ENCODE data around the gene SYNDIG1L.
A peak's percentile ranks its signal among the peaks of the same experiment; 100 is the strongest.

SYNDIG1L gene

DNA sequence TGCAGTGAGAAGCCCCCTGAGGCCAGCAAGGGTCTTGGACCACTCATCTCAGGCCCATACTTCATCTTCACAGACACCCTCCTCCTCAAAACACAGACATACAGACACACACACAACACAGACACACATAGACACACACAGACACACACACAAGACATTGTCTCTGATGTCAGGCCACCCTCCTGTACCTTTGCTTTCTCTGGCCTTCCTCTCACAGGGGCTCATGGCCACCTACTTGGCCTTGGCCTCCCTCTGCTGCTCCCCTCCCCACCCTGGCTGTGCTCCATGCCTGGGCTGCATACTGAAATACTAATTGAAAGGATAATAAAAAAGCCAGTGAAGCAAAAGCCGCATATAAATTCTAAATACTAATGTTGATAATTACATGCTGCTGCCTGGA, 1.6 kb upstream of the SYNDIG1L start:
- no peak for DNase-seq

DNA sequence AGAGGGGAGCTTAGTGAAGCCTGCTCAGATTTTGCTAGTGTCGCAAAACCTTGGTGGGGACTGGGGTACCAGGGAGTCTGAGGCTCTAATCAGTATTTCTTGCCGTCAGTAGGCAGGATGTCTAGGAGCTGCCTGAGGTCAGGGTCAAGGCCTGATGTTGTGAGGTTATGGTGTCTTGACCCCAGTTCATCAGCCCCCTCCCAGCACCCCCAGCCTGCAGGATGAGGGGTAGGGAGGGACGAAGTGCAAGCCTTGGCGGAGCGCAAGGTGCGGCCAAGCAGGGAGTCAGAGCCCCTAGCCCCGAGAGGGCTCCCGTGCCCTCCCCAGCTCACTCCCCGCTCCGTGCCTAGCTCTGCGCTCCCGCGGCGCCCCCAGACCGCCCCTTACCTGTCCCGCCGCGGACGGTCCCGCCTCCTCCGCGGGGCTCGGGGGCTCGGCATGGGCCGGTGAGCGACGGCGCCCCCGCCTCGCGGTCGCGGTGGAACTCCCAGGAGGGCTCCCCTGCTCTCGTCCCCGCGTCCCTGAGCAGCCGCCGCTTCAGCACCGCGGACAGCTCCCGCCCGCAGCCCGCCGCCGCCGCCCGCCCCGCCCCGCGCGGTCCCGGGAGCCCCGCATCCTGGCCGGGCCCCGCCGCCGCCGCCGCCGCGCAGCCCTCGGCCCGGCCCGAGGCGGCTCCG, 347 bp downstream of the SYNDIG1L start:
- no peak for DNase-seq

- DNase-seq = no peak
These were observed 1.4 kb downstream of the SYNDIG1L start for GRCh38 chr14:74424606-74425005.

DNA sequence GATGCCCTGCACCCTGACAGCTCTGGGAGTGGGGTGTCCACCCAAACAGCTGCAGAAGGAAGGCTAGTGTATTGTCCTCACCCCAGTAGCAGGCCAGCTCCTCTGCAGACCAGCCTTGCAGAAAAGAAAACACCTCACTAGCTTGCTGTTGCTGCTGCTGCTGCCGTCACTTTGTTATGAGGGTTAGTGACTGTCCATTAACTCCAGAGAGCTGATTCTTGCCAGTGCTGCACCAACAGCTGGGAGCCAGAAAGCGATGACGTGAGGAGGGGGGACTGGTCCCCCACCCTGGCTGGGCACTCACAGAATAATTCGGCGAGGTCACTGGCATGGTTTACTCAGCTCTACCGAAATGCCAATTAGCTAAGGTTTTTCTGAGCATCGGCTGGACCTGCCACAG, 2.8 kb downstream of the SYNDIG1L start:
- no peak for DNase-seq

- no peak for DNase-seq
These were observed 4.0 kb downstream of the SYNDIG1L start for GRCh38 chr14:74421981-74422380.

- no peak for DNase-seq
These were observed 6.9 kb downstream of the SYNDIG1L start for GRCh38 chr14:74419086-74419485.

GRCh38 chr14:74418031-74418430, 8.0 kb downstream of the SYNDIG1L start:
- DNase-seq = no peak

DNA sequence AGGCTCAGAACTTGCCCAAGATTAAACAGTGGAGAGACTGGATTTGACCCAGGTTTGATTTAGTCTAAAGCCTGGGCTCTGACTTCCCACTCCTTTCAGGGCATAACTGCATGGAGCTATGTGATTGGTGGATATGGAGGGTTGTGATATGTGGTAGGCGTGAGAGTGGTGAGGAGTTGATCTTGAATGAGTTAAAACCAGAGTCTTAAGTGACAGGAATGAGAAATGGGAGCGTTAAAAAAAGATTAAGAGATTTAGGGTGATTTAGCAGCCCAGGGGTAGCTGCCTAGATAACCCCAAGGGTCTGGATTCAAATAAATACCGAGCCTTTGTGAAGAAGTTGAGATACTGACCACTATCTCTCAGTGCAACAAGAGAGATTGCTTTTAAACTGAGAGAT, 8.4 kb downstream of the SYNDIG1L start:
- no peak for DNase-seq

DNA sequence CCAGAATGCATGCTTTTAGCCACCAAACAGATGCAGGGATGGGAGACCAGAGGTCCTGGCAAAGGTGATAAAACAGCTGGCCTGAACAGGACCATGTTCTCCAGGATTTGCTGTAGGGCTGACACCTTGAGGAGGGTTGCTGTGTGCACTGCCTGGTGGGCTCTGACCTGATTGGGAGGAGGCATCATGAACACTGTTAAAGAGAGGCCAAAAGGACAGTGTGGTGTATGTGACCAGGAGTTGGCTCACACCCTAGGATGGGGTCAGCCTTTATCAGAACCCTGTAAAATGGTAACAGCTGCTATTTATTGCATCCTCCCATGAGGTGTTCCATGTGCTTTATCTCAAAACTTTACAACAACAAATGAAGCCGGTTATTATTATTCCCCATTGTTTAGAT, 8.8 kb downstream of the SYNDIG1L start:
- no peak for DNase-seq

DNA sequence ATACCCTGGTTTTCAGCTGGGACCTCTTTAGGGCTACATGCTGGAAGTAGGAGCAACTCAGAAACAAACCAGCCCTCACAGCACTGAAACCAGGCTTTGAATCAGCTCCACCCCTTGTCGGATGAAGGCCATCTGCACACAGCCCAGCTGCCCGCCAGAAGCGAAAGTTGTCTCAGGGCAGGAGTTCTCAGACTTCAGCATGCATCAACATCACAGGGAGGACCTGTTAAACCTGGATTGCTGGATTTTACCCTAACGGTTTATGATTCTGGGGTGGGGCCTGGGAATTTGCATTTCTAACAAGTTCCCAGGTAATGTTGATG, 10.9 kb downstream of the SYNDIG1L start:
- DNase-seq = no peak

GRCh38 chr14:74414403-74415114, 11.5 kb downstream of the SYNDIG1L start:
- DNase-seq = no peak

DNA sequence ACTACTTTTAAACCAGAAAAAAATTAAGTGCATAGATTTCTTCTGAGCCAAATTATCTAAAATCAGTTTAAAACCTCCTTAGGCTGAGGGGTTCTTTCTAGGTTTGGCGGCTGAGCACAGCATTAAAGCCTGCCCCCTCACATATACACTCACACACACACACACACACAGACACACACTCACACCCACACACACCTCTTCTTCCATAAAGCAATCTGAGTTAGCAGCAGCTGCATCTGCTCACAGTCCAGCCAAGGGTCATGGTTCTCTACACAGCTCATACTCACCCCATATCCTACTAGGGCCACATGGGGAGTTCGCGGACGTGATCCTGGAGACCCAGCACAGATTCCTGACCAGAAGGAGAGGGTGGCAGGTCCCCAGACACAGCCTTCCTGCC, 12.4 kb downstream of the SYNDIG1L start:
- no peak for DNase-seq

GRCh38 chr14:74412753-74413152, 13.3 kb downstream of the SYNDIG1L start:
- DNase-seq = no peak

- no peak for DNase-seq
These were observed 14.3 kb downstream of the SYNDIG1L start for GRCh38 chr14:74411671-74412070.

- no peak for DNase-seq
These were observed 16.6 kb downstream of the SYNDIG1L start for GRCh38 chr14:74409441-74409840.

DNA sequence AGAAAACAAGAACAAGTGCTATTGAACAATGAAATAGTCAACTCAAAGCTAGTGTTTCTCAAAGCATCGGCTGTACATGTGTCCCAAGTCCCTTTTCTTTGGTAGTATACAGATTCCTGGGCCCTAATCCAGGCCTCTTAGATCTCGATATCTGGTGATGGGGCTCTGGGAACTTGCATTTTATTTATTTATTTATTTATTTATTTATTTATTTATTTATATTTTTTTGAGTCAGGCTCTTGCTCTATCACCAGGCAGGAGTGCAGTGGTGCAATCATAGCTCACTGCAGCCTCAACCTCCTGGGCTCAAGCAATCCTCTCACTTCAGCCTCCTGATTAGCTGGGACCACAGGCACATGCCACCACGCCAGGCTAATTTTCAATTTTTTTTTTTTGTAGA, 17.1 kb downstream of the SYNDIG1L start:
- no peak for DNase-seq

GRCh38 chr14:74407801-74408154, 18.2 kb downstream of the SYNDIG1L start:
- no peak for DNase-seq

DNA sequence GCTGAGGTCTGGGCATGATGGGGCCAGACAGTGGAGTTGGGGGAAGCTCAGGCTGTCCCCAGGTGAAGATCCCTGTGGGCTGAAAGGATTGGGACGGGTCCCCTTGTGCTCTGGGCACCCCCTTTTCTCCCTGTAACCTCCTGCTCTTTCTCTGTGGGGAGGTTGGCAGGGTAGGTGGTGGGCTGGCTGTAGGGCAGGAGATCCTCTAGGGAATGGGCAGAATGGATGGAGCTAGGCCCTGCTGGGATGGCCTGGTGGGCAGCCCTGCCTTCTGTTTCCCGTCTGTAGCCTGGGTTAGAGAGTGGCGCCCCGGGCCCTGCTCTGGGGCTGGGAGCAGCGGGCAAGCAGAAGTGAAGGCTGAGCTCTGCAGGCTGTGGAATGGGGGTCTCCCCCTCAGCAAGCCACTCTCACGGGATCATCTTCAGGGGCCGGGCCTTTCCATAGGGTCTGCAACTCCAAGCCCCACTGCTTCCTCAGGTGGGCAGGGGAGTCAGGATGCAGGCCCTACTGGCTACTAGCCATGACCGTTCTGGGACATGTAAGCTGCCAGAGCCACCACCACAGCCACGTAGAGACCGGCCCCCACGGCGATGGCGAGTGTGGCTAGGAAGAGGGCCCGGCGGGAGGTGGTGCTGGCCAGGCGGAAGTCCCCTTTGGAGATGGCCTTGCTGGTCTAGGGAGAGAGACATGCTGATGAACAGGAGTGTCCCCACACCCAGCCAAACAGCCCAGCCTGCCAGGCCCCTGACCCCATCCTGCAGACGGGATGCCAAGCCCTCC, 18.8 kb downstream of the SYNDIG1L start:
- DNase-seq = no peak

- no peak for DNase-seq
These were observed 20.3 kb downstream of the SYNDIG1L start for GRCh38 chr14:74405663-74406062.

- DNase-seq = no peak
These were observed 21.6 kb downstream of the SYNDIG1L start for GRCh38 chr14:74404435-74404834.

DNA sequence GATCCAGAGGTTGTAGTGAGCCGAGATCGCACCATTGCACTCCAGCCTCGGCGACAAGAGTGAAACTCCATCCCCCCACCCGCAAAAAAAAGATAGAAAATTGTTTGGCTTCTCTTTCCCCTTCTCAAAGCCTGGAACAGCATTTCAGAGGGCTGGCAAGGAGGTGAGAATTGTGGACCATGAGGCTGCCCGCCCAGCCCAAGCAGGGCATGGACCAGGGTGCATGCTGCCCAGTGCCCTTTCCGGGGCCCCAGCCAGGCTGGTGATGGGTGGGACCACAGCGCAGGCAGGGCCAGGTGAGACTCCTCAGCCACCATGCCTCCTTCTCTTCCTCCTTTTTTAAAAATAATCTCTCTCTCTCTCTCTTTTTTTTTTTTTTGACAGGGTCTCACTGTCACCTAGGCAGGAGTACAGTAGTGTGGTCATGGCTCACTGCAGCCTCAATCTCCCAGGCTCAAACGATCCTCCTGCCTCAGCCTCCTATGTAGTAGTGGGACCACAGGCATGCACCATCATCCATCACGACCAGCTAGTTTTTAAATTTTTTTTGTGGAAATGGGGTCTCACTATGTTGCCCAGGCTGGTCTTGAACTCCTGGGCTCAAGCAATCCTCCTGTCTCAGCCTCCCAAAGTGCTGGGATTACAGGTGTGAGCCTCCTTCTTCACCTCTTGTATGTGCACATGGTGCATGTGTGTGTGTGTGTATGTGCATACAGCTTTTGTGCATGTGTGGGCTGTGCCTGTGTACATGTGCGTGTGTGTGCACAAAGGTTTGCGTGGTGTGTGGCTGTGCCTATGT, 22.2 kb downstream of the SYNDIG1L start:
- no peak for DNase-seq

GRCh38 chr14:74402401-74403251, 23.4 kb downstream of the SYNDIG1L start:
- DNase-seq = peak; percentile 95

Measured in NCI-H2171 (cell line).